Fibroblast of skin of left biceps (primary cell): ENCODE data around the gene ABHD8.

ENCODE experiments used
- DNase-seq, 2 experiments: peaks; one replicate each; pipeline ENCODE4 v3.0.0-alpha.2; 2013; ENCODE audit warnings: low read depth in 2 of 2

The ABHD8 gene, protein sequence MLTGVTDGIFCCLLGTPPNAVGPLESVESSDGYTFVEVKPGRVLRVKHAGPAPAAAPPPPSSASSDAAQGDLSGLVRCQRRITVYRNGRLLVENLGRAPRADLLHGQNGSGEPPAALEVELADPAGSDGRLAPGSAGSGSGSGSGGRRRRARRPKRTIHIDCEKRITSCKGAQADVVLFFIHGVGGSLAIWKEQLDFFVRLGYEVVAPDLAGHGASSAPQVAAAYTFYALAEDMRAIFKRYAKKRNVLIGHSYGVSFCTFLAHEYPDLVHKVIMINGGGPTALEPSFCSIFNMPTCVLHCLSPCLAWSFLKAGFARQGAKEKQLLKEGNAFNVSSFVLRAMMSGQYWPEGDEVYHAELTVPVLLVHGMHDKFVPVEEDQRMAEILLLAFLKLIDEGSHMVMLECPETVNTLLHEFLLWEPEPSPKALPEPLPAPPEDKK

DNA sequence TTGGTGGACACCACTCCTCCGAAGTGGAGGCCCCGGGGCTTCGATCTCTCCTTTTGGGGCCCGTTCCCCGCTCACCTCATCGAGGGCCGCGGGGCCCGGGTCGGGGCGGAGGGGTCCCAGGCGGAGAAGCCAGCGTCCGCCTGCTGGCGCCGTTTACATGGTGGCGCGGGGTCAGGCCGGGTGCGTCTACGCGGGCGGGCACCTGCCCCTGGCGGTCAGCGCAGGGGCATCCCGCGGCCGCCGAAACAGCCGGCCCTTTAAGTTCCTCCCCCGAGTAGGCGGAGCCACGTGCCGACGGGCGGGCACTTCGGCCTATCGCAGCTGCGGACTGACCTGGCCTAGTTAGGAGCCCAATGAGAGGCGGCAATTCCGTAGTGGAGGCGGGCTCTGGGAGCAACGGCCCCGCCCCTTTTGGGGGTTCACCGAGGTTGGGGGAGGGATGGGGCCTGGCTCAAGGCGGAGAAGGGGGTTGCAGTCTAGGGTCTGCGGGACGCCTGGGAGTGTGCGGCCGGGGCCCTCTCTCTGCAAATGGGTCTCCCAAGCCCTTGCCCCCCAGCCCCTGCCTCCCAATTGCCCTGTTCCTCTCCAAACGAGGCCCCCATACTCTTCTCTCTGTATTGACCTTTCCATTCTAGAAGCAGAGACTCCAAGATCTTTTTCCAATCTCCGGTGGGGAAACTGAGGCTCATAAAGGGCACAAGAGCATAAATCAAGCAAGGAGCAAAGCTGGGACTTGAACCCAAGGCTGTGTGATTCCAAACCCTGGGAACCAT, at the start of gene ABHD8:
Gene ABHD8 (minus strand): TSS at position 259 of the 773 bp plus-strand sequence. CDS start 1,809 bp downstream, outside the sequence.
- DNase-seq: peak; percentile 83

GRCh38 chr19:17352608-17353280, 49.5 kb upstream of the ABHD8 start:
- DNase-seq: no peak

GRCh38 chr19:17351815-17352435, 48.7 kb upstream of the ABHD8 start:
- DNase-seq: no peak

GRCh38 chr19:17348700-17349099, 45.5 kb upstream of the ABHD8 start:
- DNase-seq: no peak

DNA sequence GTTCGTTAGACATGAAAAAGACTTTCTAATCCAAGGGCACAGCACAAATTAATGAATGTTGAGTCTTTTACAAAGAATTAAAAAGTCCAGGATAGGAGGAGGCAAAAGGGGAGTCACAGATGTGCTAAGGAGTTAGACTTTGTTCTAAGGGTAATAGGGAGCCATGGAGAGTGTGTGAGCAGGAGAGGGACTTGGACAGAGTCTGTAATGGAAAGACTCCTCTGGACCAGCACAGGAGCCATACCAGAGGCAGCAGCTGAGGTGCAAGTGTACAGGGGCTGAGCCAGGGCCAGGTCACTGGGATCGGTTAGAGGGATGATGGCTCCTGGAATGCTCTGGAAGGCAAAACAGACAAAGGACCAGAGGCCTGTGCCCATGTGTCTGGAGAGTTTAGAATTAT, 44.7 kb upstream of the ABHD8 start:
- DNase-seq: no peak

GRCh38 chr19:17347361-17347760, 44.1 kb upstream of the ABHD8 start:
- no peak for DNase-seq

- DNase-seq: no peak
These were observed 43.0 kb upstream of the ABHD8 start for GRCh38 chr19:17346109-17346671.

- DNase-seq: no peak
These were observed 38.6 kb upstream of the ABHD8 start for GRCh38 chr19:17341845-17342244.

DNA sequence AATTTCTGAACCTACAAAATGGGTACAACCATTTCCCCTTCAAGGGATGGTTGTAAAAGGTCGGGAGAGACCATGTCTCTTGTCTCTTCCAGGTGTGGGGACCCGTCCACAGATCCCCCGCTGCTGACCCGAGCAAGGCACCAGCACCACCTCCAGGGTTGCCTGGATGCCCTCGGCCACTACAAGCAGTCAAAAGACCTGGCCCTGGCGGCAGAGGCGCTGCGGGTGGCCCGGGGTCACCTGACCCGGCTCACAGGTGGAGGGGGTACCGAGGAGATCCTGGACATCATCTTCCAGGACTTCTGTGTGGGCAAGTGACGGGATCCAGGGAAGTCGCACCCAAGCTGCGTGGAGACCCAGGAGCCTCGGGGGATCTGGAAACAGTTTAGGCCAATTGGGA, 38.2 kb upstream of the ABHD8 start:
- no peak for DNase-seq

DNA sequence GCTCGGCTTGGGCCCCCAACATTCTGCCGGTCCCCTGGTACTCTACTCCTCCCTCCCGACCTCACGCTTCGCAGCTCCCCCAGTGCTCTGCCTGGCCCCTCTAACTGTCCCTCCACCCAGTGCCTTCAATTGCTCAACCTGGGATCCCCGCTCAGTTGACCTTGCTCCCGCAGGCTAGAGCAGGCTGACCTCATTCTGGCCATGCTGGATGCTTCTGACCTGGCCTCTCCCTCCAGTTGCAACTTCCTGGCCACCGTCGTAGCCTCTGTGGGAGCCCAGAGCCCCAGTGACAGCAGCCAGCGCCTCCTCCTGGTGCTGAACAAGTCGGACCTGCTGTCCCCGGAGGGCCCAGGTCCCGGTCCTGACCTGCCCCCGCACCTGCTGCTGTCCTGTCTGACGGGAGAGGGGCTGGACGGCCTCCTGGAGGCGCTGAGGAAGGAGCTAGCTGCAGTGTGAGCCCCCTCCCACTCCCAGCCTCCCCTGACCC, 37.7 kb upstream of the ABHD8 start:
- DNase-seq: no peak

DNA sequence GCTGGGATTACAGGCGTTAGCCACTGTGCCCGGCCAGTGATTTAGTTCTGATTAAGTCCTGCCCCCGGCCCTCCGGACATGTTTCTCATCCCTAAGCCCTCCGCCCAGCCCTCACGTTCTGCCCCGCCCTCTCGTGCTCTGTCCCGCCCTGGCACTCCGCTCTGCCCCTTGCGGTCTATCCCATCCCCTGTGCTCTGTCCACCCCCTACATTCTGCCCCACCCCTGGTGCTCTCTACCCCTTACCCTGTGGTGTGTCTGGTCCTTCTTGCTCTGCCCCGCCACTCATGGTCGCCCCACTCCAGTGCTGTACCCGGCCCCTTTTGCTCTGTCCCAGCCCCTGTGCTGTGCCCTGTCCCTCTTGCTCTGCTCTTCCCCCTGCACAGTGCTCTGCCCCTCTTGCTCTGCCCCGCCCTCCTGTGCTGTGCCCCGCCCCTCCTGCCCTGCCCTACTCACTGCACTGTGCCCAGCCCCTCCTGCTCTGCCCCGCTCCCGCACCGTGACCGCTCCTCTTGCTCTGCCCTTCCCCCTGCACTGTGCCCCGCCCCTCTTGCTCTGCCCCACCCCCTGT, 37.2 kb upstream of the ABHD8 start:
- no peak for DNase-seq

GRCh38 chr19:17339088-17339741, 36.0 kb upstream of the ABHD8 start:
- DNase-seq: no peak

GRCh38 chr19:17338433-17339078, 35.3 kb upstream of the ABHD8 start:
- no peak for DNase-seq

GRCh38 chr19:17337675-17338432, 34.6 kb upstream of the ABHD8 start:
- DNase-seq: no peak

- peak; percentile 94 to 95 for DNase-seq
These were observed 33.8 kb upstream of the ABHD8 start, which contains the start of gene GTPBP3 for GRCh38 chr19:17336872-17337674. TSS of gene GTPBP3 (plus strand) at chr19:17337553. CDS start at chr19:17337612, 59 bp downstream.

DNA sequence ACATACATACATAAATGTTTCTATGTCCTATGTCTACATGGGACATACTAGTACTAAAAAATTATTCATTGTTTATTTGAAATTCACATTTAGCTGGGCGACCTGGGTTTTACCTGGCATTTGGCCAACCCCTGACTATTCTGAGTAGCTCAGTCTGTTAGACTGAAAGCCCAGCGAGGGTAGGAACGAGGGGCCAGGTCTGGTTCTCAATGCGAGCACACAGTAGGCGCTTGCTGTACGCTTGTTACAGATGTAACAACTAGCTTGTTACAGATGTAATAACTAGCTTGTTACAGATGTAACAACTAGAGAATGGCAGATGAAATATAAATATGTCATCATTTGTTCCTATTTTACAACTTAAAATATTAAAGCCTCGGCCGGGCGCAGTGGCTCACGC, 32.4 kb upstream of the ABHD8 start:
- DNase-seq: no peak

GRCh38 chr19:17334414-17335409, 31.5 kb upstream of the ABHD8 start, which contains the start of gene ANO8:
TSS of gene ANO8 (minus strand) at chr19:17334855. CDS start at chr19:17334670, 185 bp downstream.
- DNase-seq: peak; percentile 98
